HG03159 (cell line): Measurements from ENCODE around the gene PTPN5.

Experiments
- ATAC-seq: cut with Tn5 transposase; IDR thresholded peaks from one replicate; pipeline ENCODE4 v1.9.1; 2021; ENCODE audit warnings: mild to moderate bottlenecking, moderate library complexity; ENCODE audit not compliant: unreplicated experiment

The PTPN5 gene

DNA sequence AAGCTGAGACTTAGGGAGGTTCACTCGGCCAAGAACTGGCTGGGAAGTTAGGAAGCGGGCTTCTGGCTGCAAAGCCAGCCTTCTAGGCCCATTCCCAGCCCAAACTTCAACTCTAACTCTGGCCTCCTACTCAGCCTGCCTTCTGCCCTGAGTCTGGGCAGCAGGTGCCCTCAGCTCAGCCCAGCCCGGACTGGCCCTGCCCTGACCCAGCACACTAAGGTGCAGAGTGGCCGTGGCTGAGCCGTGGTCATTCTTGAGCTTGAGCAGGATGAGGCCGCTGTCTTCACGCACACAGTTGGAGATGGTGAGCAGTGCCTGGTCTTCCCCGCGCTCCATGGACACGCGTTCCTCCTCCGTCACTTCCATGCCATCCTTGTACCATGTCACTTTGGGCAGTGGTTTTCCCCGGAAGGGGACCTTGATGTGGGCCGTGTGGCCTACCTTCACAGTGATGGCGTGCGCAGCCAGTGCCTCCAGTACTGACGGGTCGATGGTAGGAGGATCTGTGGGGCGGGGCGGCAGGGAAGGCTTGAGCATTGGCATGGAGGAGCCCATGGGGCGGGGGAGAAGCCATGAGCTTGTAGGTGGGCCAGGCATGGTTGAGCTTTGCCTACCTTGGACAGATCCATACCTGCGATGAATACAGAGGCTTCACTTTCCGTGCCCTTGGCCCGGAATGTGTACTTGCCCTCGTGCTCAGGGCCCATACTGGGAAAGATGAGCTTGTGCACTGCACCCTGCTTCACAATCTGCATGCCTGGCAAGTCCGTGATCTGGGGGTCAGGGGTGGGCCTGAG is 77.8 kb downstream of the PTPN5 start:
- ATAC-seq = no peak

- no peak for ATAC-seq
These were observed 81.1 kb downstream of the PTPN5 start for GRCh38 chr11:18710545-18710944.

- no peak for ATAC-seq
These were observed 82.2 kb downstream of the PTPN5 start for GRCh38 chr11:18709414-18709813.

- ATAC-seq = no peak
These were observed 83.7 kb downstream of the PTPN5 start for GRCh38 chr11:18707811-18708340.

DNA sequence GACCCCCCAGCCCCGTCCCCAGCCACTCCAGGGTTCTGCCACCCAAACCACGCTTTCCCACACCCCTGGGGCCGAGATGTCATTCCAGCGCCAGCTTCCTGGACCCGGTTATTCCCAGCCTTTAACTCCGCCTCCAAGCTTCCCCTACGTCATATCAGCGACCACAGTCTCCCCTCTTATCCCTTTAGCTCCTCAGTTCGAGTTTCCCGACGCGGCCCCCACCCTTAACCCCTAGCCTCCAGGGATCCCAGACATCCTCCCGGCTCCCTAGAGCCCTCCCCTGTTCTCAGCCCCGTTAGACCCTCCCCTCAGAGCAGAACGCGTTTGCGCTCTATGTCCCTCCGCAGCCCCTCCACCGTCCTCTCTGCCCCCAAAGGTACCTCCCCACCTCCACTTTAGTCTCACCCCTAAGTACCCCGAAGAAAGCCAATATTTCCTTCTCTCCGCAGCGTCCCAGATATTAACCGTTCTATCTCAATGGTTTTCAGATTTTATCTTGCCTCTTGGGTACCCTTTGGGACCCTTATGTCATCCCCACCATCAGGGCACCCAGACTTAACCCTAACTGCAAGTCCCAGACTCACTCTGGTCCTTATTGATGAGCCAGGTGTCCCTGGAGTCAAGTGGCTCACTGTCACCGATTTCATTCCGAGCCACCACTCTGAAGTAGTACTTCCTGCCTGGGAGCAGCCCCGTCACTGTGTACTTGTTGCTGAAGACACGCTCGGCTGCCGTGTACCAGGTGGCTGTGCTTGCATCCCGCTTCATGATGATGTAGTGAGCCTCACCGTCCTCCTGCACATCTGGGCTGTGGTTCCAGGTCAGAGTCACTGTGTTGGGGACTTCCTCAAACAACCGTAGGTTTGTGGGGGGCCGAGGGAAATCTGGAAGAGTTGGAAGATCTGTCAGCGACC is 85.0 kb downstream of the PTPN5 start:
- ATAC-seq = peak; percentile 67

DNA sequence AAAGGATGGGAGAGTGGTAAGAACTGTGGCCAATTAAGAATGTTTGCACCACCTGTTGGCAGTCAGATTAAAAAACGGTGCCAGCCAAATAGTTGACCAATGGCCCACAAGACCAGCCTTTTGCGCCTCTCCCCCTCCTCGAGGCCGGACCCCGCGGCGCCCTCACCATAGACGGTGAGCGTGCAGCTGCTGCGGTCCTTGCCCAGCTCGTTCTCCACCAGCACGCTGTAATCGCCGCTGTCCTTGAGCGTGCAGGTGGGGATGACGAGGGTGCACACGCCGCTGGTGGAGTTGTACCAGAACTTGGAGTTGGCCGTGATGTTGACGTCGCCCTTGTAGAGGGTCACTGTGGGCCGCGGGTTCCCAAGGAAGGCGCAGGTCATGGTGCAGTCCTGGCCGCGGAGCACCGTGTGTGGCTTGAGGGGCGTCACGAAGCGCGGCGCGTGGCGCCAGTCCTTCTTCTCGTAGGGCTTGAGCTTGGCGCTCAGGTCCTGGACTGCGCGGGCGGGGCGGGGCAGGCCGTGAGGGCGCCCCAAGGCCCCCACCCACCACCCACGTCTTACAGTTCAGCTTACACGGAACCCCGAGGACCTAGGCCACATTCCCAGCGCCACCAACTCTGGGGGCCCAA is 85.8 kb downstream of the PTPN5 start:
- no peak for ATAC-seq

GRCh38 chr11:18704698-18705097 is 86.9 kb downstream of the PTPN5 start:
- no peak for ATAC-seq

DNA sequence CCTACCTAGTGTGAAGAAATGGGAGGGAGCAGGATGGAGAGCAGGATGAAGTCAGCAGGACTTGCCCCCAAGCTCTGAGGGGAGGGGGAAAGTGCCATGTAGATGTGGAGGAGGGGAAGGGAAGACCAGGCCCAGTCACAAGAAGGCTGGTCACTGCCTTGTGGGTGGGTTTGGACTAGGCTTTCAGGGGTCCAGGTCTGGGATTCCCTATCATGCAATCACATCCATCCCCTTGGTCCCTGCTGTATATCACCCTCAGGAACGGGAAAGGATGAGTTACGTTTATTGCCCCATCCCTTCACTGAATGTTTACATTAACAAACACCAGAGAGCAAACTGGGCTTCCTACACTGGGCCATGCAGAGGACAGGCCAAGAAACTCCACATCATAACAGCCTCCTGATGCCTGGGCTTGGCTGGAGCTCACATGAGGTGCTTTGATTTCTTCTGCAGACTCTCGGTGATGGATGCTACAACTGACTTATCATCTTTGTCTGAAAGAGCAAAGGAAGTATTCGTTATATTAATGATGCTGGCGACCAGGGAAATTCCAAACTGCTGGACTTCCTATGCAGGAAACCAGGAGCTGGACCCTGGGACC is 87.5 kb downstream of the PTPN5 start:
- ATAC-seq = no peak

GRCh38 chr11:18703001-18703763 is 88.4 kb downstream of the PTPN5 start:
- no peak for ATAC-seq

GRCh38 chr11:18701614-18702216 is 89.9 kb downstream of the PTPN5 start:
- ATAC-seq = no peak

DNA sequence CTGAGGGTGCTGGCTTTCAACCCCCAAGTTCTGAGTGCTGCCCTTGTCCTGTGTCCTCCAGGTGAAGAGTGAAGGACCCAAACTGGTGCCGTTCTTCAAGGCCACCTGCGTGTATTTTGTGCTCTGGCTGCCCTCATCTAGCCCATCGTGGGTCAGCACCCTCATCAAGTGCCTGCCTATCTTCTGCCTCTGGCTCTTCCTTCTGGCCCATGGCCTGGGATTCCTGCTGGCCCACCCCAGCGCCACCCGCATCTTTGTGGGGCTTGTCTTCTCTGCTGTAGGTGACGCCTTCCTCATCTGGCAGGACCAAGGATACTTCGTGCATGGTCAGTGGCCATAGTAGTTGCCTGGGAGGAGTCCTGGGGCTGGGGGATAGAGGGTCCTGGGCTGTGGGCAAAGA is 90.7 kb downstream of the PTPN5 start:
- no peak for ATAC-seq

- ATAC-seq = no peak
These were observed 91.2 kb downstream of the PTPN5 start for GRCh38 chr11:18700375-18700774.

- ATAC-seq = no peak
These were observed 91.7 kb downstream of the PTPN5 start for GRCh38 chr11:18699848-18700261.

GRCh38 chr11:18699269-18699596 is 92.4 kb downstream of the PTPN5 start:
- no peak for ATAC-seq

DNA sequence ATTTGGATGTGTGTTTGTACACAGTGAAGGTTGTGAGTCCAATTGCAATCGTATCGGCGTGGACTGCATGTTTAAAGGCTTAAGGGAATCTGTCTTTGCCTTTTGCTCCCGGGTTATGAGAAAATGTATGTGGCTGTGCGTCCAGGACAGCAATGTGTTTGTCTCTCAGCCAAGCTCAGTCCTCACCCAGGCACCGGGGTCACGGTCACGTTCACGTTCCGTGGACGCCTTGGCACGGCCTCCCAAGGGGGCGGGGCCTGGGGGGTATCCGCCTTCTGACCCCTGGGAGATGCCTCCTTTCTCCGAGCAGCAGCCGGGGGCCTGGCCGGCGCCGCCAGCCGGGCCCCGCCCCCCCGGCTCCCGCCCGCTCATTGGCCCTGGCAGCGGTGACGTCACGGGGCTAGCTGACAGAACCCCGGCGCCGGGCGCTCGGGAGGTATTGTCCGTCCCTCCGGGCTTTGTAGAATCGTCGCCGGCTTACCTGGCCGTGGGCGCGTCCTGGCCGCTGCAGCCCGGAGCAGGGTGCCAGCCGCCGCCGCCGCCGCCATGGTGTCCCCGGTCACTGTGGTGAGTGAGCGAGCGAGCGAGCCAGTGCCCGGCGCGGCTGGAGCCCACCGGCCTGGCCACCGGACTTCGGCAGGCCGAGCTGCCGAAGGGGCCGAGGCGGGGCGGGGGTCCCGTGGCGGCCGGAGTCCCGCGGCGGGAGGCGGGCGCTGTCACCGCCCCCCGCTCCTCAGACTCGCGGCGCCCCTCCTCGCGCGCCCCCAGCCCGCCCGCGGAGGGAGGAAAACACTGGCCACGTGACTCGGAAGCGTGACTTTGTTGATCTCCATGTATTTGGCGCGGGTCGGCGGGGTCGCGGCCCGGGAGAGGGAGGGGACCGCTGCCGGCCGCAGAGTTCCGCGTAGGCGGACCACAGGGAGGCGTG is 93.0 kb downstream of the PTPN5 start, which contains the start of gene TMEM86A:
TMEM86A (plus strand) TSS at position 439 of the 928 bp plus-strand sequence; CDS start at position 547, 108 bp downstream.
- peak; percentile 92 for ATAC-seq

DNA sequence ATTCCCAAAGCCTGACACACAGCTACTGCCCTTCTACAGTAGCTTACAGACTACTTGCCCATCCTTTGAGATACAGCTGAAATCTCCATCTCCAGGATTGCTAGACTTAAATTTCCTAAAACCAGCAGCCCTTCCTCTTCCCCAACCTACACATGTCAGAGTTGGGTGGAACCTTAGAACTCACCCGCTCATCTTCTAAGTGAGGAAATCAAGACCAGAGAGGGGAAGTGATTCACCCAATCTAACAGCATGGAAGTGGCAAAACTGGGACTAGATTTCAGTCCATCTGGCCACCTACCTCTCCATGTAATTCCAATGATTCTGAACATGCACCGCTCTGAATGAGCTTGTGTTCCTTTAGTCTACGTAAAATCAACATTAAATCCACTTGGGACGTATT is 94.0 kb downstream of the PTPN5 start:
- ATAC-seq = no peak

DNA sequence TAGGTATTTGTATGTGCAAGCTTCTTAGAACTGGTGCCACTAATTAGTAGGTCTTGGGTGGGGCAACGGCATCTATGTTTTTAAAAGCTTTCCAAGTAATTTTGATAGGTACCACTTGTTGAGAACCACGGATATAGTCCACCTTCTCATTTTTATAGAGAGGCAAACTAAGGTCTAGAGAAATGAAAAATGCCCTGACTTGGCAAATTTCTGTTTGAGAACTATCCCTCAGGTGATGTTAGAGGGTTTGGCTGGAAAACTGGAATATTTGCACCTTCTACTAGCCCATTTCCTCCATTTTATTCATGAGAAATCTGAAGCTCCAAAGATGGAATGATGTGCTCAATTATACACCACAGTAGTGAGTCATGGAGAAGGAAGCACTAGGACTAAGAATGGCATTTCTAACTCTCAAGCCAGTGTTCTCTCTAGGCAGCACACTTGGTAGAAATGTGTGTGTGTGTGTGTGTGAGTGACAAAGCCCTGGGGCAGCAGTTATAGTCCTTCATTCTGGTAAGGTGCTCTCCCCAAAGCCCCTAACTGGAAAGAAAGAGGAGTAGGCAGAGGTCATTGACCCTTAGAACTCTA is 94.9 kb downstream of the PTPN5 start:
- no peak for ATAC-seq
